Measurements from ENCODE around the gene FAM3A. TPM values are rescaled to one million over a fixed set of nuclear protein-coding genes. Genes with fewer than 3 reads are reported as not detected.

The FAM3A gene
- total and polyA plus RNA-seq, 9 of the 15 experiments (the other 6 are each of a cell fraction or from before 2014, with no cell fraction given): 0.75 to 70.6 (median 27.0) TPM

- H4K20me1 ChIP-seq (replicated peaks; ENCODE audit: control insufficient read depth, insufficient read depth, low read length): no peaks in the 10 kb centered on the region
- POLR2A ChIA-PET: interaction anchor here (0.6 to 4.4 kb wide), 4 partner anchors 10 to 168 kb away, joined by 3 to 35 read pairs (median 6); partner anchors contain the start of gene RPL10
- H3K4me1 ChIP-seq (replicated peaks in 1 of 2; ENCODE audit: control insufficient read depth in 2 of 2, insufficient read depth in 2 of 2, low read length in 2 of 2): peaks cover 3 to 26% of the 10 kb centered on the region in 2 experiments; a peak in 3 of 5 replicates
- H3K27me3 ChIP-seq (ENCODE audit: control insufficient read depth in 2 of 2, insufficient read depth in 2 of 2, low read length in 2 of 2): no peaks in the 10 kb centered on the region
- peaks cover 59% of the 10 kb centered on the region; the same call in 2 of the 3 replicates for H3K36me3 ChIP-seq (ENCODE audit: control insufficient read depth, insufficient read depth, low read length)
- no peaks in the 10 kb centered on the region for H3K9me3 ChIP-seq (replicated peaks; ENCODE audit: control insufficient read depth, insufficient read depth, low read depth, low read length)
- no peak for TF ChIP-seq MTA3 (IDR thresholded peaks at IDR 0.05; ENCODE audit: borderline replicate concordance)
- TF ChIP-seq HDAC1 (IDR thresholded peaks at IDR 0.05): no peak
- TF ChIP-seq POLR2A (conservative IDR thresholded peaks at IDR 0.05): 0 out of 2 replicates have a peak, but pooled peaks have one; percentile 4
- TF ChIP-seq POLR2G (IDR thresholded peaks at IDR 0.05; ENCODE audit: low read depth, low read length): peak; percentile 49
- TF ChIP-seq HOXB6 (CRISPR knock-in tag; IDR thresholded peaks at IDR 0.05; ENCODE audit: borderline replicate concordance): no peak
- TF ChIP-seq PHF8 (IDR thresholded peaks at IDR 0.05; ENCODE audit: borderline replicate concordance, low read length): no peak
- 0 out of 2 replicates have a peak, but pooled peaks have one; percentile 22 for TF ChIP-seq SUPT5H (IDR thresholded peaks at IDR 0.05)
- TF ChIP-seq RBFOX2 (IDR thresholded peaks at IDR 0.05; ENCODE audit: low read depth, low read length): peak; percentile 68
- in situ Hi-C loops (cut with MboI): loop anchor here (10.0 to 25.0 kb wide), 3 partner anchors 128 to 370 kb away; partner anchors contain the start of genes DNASE1L1, EMD and FLNA
- H3K79me2 ChIP-seq (ENCODE audit: control insufficient read depth, insufficient read depth, low read length): peaks cover 13% of the 10 kb centered on the region
- CTCF ChIA-PET (ENCODE audit: low intra/inter-chr PET ratio): interaction anchor here (3.7 kb wide), 1 partner anchor 159 kb away, joined by 63 read pairs; the partner anchor contains the start of gene FLNA
- 96% methylated on average over 18 of the region's 23 CpGs for WGBS (ENCODE audit: insufficient coverage, low coverage, missing lambda C conversion rate)
- H3K27ac ChIP-seq (ENCODE audit: extremely low read depth, low read depth, low read length): no peak overlapping the region
- no peaks in the 10 kb centered on the region for H3K9me1 ChIP-seq (ENCODE audit: control insufficient read depth, insufficient read depth, low read length)
- H3K9ac ChIP-seq (ENCODE audit: insufficient read depth in 1 of 2, low read depth in 2 of 2, low read length in 2 of 2): peak overlapping the region in 1 of 2 experiments; percentile 35; a peak in 1 of 4 replicates
- no TSS peak for BruUV-seq (replicated peaks)
- H3K4me2 ChIP-seq (ENCODE audit: insufficient read depth, low read length): no peak overlapping the region
- FAIRE-seq (no peak), ATAC-seq (no peak), DNase-seq (ENCODE audit: extremely low read depth in 1 of 4, low spot score in 3 of 4) (no peak)
- H2AFZ ChIP-seq (ENCODE audit: low read depth, low read length): no peak overlapping the region
- intact Hi-C loops (cut with micrococcal nuclease): no loop called here
- H3K4me3 ChIP-seq: no peak overlapping the region
These were observed 16.7 kb upstream of the FAM3A start for GRCh38 chrX:154532690-154533089.
